ENCODE measurements around the gene PRKN.

GRCh38 chr6:161924516-161925116 is 803.0 kb downstream of the PRKN start:
- TF ChIP-seq CTCF (IDR thresholded peaks at IDR 0.05) = no peak
- TF ChIP-seq POLR2A (IDR thresholded peaks at IDR 0.05) = no peak
